Measurements from ENCODE around the gene RASD1. TPM values are rescaled to one million over a fixed set of nuclear protein-coding genes. Genes with fewer than 3 reads are reported as not detected.

The RASD1 gene
- total and polyA plus RNA-seq, 2 experiments from 2014 or later, result 3.6 to 3.7 TPM

DNA sequence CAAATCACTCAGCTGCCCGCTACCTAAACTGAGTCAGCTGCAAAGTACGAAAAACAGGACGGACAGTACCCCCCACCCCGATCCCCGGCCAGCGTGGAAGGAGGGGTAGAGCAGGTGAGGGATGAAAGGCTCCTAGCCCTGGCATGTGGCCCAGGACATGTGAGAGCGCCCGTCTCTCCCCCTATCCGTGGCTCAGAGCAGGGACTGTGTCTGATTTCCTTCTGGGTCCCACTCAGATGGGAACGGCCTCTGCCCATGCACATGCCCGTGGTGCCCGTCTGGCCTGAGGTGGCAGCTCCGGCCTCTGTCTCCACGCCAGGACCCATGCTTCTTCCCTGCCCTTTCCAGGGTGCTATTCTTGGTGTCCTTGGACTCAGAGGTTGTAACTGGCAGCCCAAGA is 30.2 kb upstream of the RASD1 start (continued):
- TF ChIP-seq NANOG (IDR thresholded peaks at IDR 0.05; ENCODE audit: borderline replicate concordance), result no peak

- Mint-ChIP-seq H3K9me3 (peaks cover 6% of the 10 kb centered on the region; the same call in 2 of the 3 replicates), H3K27ac (no peak overlapping the region), H3K27me3 (ENCODE audit: insufficient read depth, low read depth, poor library complexity) (peaks cover 22% of the 10 kb centered on the region), H3K4me3 (no peak overlapping the region), H3K4me1 (peaks cover 28% of the 10 kb centered on the region), H3K36me3 (ENCODE audit: low read depth) (no peaks in the 10 kb centered on the region; the same call in 2 of the 3 replicates)
- Histone ChIP-seq H3K36me3 (ENCODE audit: insufficient read depth) (no peaks in the 10 kb centered on the region), H4K20me1 (replicated peaks; ENCODE audit: insufficient read depth) (no peaks in the 10 kb centered on the region), H3K79me2 (replicated peaks; ENCODE audit: insufficient read depth) (no peaks in the 10 kb centered on the region), H2AFZ (no peak overlapping the region), H3K4me2 (no peak overlapping the region), H3K27me3 (ENCODE audit: insufficient read depth) (no peaks in the 10 kb centered on the region), H3K27ac (ENCODE audit: low read depth) (no peak overlapping the region), H3K9me2 (ENCODE audit: insufficient read depth) (no peaks in the 10 kb centered on the region), H3F3A (replicated peaks; ENCODE audit: low read depth) (no peaks in the 10 kb centered on the region), H3K4me1 (ENCODE audit: insufficient read depth) (peaks cover 8% of the 10 kb centered on the region), H3K4me3 (no peak overlapping the region)
- ATAC-seq (no peak), DNase-seq (ENCODE audit: low spot score) (no peak)
- TF ChIP-seq, protein P1, sequence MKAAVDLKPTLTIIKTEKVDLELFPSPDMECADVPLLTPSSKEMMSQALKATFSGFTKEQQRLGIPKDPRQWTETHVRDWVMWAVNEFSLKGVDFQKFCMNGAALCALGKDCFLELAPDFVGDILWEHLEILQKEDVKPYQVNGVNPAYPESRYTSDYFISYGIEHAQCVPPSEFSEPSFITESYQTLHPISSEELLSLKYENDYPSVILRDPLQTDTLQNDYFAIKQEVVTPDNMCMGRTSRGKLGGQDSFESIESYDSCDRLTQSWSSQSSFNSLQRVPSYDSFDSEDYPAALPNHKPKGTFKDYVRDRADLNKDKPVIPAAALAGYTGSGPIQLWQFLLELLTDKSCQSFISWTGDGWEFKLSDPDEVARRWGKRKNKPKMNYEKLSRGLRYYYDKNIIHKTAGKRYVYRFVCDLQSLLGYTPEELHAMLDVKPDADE (IDR thresholded peaks at IDR 0.05), result no peak
Observed at GRCh38 chr17:17525956-17526355, 29.8 kb upstream of the RASD1 start.

DNA sequence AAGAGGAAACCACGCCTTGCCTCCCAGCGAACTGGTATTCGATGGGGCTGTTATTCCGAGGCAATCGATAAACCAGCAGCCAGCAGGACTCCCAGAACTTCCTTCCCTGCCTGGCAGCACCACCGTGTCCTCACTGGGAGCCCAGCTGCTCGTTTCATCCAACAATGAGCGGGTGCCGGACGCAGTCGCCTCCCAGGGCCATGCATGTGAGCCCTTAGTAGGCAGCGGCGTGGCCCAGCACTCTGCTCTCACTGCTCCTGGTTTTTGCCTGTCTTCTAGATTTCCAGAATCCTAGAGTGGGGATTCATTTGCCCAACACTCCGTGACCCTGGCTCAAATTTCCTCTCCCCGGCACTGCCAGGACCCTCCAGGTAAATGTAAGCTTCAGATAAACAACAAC is 29.1 kb upstream of the RASD1 start:
- Histone ChIP-seq H3K79me2 (replicated peaks; ENCODE audit: insufficient read depth) (no peaks in the 10 kb centered on the region), H3K27me3 (ENCODE audit: insufficient read depth) (no peaks in the 10 kb centered on the region), H3K4me3 (no peak overlapping the region), H3K4me1 (ENCODE audit: insufficient read depth) (peaks cover 8% of the 10 kb centered on the region), H3K4me2 (no peak overlapping the region), H3K9me2 (ENCODE audit: insufficient read depth) (no peaks in the 10 kb centered on the region), H3K27ac (ENCODE audit: low read depth) (no peak overlapping the region), H4K20me1 (replicated peaks; ENCODE audit: insufficient read depth) (no peaks in the 10 kb centered on the region), H2AFZ (no peak overlapping the region), H3K36me3 (ENCODE audit: insufficient read depth) (no peaks in the 10 kb centered on the region), H3F3A (replicated peaks; ENCODE audit: low read depth) (no peaks in the 10 kb centered on the region)
- H3K9me3 Mint-ChIP-seq, result peaks cover 6% of the 10 kb centered on the region; the same call in 2 of the 3 replicates
- H3K36me3 Mint-ChIP-seq (ENCODE audit: low read depth), result no peaks in the 10 kb centered on the region; the same call in 2 of the 3 replicates
- H3K4me1 Mint-ChIP-seq, result peaks cover 28% of the 10 kb centered on the region
- no peak for DNase-seq (ENCODE audit: low spot score)
- peaks cover 22% of the 10 kb centered on the region for H3K27me3 Mint-ChIP-seq (ENCODE audit: insufficient read depth, low read depth, poor library complexity)
- 0 out of 3 replicates have a peak, but pooled peaks have one; percentile 7 for ATAC-seq
- peak overlapping the region; percentile 38; the same call in 1 of the 2 replicates for H3K27ac Mint-ChIP-seq
- H3K4me3 Mint-ChIP-seq, result no peak overlapping the region
- no peak for TF ChIP-seq ZNF114 (CRISPR knock-in tag; IDR thresholded peaks at IDR 0.05)
- TF ChIP-seq, protein P2, sequence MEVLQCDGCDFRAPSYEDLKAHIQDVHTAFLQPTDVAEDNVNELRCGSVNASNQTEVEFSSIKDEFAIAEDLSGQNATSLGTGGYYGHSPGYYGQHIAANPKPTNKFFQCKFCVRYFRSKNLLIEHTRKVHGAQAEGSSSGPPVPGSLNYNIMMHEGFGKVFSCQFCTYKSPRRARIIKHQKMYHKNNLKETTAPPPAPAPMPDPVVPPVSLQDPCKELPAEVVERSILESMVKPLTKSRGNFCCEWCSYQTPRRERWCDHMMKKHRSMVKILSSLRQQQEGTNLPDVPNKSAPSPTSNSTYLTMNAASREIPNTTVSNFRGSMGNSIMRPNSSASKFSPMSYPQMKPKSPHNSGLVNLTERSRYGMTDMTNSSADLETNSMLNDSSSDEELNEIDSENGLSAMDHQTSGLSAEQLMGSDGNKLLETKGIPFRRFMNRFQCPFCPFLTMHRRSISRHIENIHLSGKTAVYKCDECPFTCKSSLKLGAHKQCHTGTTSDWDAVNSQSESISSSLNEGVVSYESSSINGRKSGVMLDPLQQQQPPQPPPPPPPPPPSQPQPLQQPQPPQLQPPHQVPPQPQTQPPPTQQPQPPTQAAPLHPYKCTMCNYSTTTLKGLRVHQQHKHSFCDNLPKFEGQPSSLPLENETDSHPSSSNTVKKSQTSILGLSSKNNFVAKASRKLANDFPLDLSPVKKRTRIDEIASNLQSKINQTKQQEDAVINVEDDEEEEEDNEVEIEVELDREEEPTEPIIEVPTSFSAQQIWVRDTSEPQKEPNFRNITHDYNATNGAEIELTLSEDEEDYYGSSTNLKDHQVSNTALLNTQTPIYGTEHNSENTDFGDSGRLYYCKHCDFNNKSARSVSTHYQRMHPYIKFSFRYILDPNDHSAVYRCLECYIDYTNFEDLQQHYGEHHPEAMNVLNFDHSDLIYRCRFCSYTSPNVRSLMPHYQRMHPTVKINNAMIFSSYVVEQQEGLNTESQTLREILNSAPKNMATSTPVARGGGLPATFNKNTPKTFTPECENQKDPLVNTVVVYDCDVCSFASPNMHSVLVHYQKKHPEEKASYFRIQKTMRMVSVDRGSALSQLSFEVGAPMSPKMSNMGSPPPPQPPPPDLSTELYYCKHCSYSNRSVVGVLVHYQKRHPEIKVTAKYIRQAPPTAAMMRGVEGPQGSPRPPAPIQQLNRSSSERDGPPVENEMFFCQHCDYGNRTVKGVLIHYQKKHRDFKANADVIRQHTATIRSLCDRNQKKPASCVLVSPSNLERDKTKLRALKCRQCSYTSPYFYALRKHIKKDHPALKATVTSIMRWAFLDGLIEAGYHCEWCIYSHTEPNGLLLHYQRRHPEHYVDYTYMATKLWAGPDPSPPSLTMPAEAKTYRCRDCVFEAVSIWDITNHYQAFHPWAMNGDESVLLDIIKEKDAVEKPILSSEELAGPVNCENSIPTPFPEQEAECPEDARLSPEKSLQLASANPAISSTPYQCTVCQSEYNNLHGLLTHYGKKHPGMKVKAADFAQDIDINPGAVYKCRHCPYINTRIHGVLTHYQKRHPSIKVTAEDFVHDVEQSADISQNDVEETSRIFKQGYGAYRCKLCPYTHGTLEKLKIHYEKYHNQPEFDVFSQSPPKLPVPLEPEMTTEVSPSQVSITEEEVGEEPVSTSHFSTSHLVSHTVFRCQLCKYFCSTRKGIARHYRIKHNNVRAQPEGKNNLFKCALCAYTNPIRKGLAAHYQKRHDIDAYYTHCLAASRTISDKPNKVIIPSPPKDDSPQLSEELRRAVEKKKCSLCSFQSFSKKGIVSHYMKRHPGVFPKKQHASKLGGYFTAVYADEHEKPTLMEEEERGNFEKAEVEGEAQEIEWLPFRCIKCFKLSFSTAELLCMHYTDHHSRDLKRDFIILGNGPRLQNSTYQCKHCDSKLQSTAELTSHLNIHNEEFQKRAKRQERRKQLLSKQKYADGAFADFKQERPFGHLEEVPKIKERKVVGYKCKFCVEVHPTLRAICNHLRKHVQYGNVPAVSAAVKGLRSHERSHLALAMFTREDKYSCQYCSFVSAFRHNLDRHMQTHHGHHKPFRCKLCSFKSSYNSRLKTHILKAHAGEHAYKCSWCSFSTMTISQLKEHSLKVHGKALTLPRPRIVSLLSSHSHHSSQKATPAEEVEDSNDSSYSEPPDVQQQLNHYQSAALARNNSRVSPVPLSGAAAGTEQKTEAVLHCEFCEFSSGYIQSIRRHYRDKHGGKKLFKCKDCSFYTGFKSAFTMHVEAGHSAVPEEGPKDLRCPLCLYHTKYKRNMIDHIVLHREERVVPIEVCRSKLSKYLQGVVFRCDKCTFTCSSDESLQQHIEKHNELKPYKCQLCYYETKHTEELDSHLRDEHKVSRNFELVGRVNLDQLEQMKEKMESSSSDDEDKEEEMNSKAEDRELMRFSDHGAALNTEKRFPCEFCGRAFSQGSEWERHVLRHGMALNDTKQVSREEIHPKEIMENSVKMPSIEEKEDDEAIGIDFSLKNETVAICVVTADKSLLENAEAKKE (CRISPR knock-in tag; IDR thresholded peaks at IDR 0.05), result no peak
- TF ChIP-seq, protein P1 (IDR thresholded peaks at IDR 0.05), result no peak
- no peak for TF ChIP-seq NANOG (IDR thresholded peaks at IDR 0.05; ENCODE audit: borderline replicate concordance)
- TF ChIP-seq STAT1 (IDR thresholded peaks at IDR 0.05; ENCODE audit: unreplicated experiment), result no peak
- no peak for TF ChIP-seq ZNF331 (CRISPR knock-in tag; IDR thresholded peaks at IDR 0.05; ENCODE audit: low read depth)
- no peak for TF ChIP-seq CREB1 (CRISPR knock-in tag; IDR thresholded peaks at IDR 0.05; ENCODE audit: low read depth)
- no peak for TF ChIP-seq JUNB (IDR thresholded peaks at IDR 0.05; ENCODE audit: unreplicated experiment)
- no peak for TF ChIP-seq EZH2phosphoT487 (IDR thresholded peaks at IDR 0.05; ENCODE audit: unreplicated experiment)
- TF ChIP-seq POLR2AphosphoS5 (IDR thresholded peaks at IDR 0.05; ENCODE audit: low read depth), result no peak
